Natural killer cell (primary cell): ENCODE data around the gene TMEM255B. TPM values are rescaled to one million over a fixed set of nuclear protein-coding genes. Genes with fewer than 3 reads are reported as not detected.
A peak's percentile ranks its signal among the peaks of the same experiment; 100 is the strongest.
"Not testable (repeated sequence)": the region's sequence is repeated elsewhere in the genome, so short reads cannot be mapped to it uniquely, and the experiment has no call there.

Source experiments
- ATAC-seq, 3 donors: fragments of 150-1000 bp in 2 of 3; fragments of 200-7000 bp in 1 of 3; cut with Tn5 transposase; 1 replicate in 1 of 3; 2 replicates in 2 of 3; pipeline ENCODE4 v1.10.0; 2021; ENCODE audit warnings: mild to moderate bottlenecking in 2 of 3, moderate library complexity in 2 of 3
- DNase-seq, 2 donors: peaks; one replicate each; pipeline versions ENCODE4 v3.0.0 to v3.0.0-alpha.2; 2013 to 2021; ENCODE audit warnings: mixed read lengths in 1 of 2
- H3K27ac ChIP-seq: one replicate; pipeline ENCODE4 v1.5.1; 2013; ENCODE audit warnings: mild to moderate bottlenecking, low read length
- H3K27me3 ChIP-seq: one replicate; pipeline ENCODE4 v1.6.1; 2013; ENCODE audit warnings: low read length; ENCODE audit not compliant: control insufficient read depth, insufficient read depth
- H3K36me3 ChIP-seq: one replicate; pipeline ENCODE4 v1.6.1; 2013; ENCODE audit warnings: low read length; ENCODE audit not compliant: control insufficient read depth, insufficient read depth
- H3K4me1 ChIP-seq: one replicate; pipeline ENCODE4 v1.6.1; 2013; ENCODE audit warnings: low read length; ENCODE audit not compliant: control insufficient read depth, insufficient read depth
- H3K4me3 ChIP-seq: one replicate; pipeline ENCODE4 v1.5.1; 2013; ENCODE audit warnings: low read length
- H3K9me3 ChIP-seq: one replicate; pipeline ENCODE4 v1.6.1; 2013; ENCODE audit warnings: low read length; ENCODE audit not compliant: control insufficient read depth, insufficient read depth
- H3K27ac Mint-ChIP-seq, 2 donors: one replicate each; pipeline ENCODE4 v1.8.0; 2022; ENCODE audit warnings: mild to moderate bottlenecking in 2 of 2, mixed read lengths in 2 of 2, moderate library complexity in 1 of 2
- H3K27me3 Mint-ChIP-seq, 2 donors: one replicate each; pipeline ENCODE4 v1.8.0; 2022; ENCODE audit warnings: low read depth in 2 of 2, mixed read lengths in 2 of 2
- H3K36me3 Mint-ChIP-seq: one replicate; pipeline ENCODE4 v1.8.0; 2022; ENCODE audit warnings: mixed read lengths
- H3K4me1 Mint-ChIP-seq, 2 donors: one replicate each; pipeline ENCODE4 v1.8.0; 2022; ENCODE audit warnings: mixed read lengths in 2 of 2
- H3K4me3 Mint-ChIP-seq: one replicate; pipeline ENCODE4 v1.8.0; 2022; ENCODE audit warnings: mild to moderate bottlenecking, moderate library complexity, mixed read lengths
- H3K9me3 Mint-ChIP-seq, 2 donors: one replicate each; pipeline ENCODE4 v1.8.0; 2022; ENCODE audit warnings: mixed read lengths in 2 of 2
- CTCF ChIP-seq: fragments of 200-600 bp; IDR thresholded peaks from one replicate; pipeline ENCODE4 v1.8.0; 2022; ENCODE audit warnings: antibody characterized with exemption
- WGBS: methylation state at CpG from one replicate; pipeline ENCODE4 v1.1.7; 2013; ENCODE audit warnings: missing lambda C conversion rate; ENCODE audit not compliant: insufficient coverage; 5-methylcytosine and 5-hydroxymethylcytosine counted together
- intact Hi-C: fragments of 100-400 bp; cut with micrococcal nuclease; formaldehyde crosslinking; loops from one replicate; pipeline ENCODE4 v1.14.2; 2022
- total RNA-seq, 4 donors: library from RNA; stranded (reverse); fragments of 120-200 nt in 1 of 4; gene quantifications; one replicate each; pipeline versions ENCODE4 v1.2.3 to v1.2.4, GENCODE V29; 2013 to 2022

TMEM255B gene
- total RNA-seq, 3 donors from 2014 or later (not counting 1 experiment from before 2014, with no cell fraction given) = 0.38 to 3.0 (median 1.0) TPM

- Histone ChIP-seq H3K27me3 (peaks cover 3% of the 10 kb centered on the region), H3K4me1 (peaks cover 18% of the 10 kb centered on the region), H3K36me3 (no peaks in the 10 kb centered on the region), H3K27ac (no peak overlapping the region), H3K4me3 (no peak overlapping the region), H3K9me3 (no peaks in the 10 kb centered on the region)
- WGBS = 91% methylated on average over 24 of the region's 24 CpGs
- Mint-ChIP-seq H3K27ac (no peak overlapping the region), H3K4me1 (peaks cover 19 to 22% of the 10 kb centered on the region in 2 donors), H3K36me3 (no peaks in the 10 kb centered on the region), H3K27me3 (peaks cover 23 to 32% of the 10 kb centered on the region in 2 donors), H3K9me3 (no peaks in the 10 kb centered on the region), H3K4me3 (no peak overlapping the region)
- intact Hi-C loops = no loop called here
- DNase-seq = no peak
- no peak for TF ChIP-seq CTCF
- no peak for ATAC-seq
Observed at GRCh38 chr13:113743366-113744195, 15.4 kb upstream of the TMEM255B start.

GRCh38 chr13:113744197-113745000 is 14.6 kb upstream of the TMEM255B start:
- no peak for TF ChIP-seq CTCF
- DNase-seq (no peak), ATAC-seq (no peak)
- H3K27me3 ChIP-seq = peaks cover 3% of the 10 kb centered on the region
- H3K27ac Mint-ChIP-seq = no peak overlapping the region
- H3K4me1 ChIP-seq = peaks cover 18% of the 10 kb centered on the region
- H3K36me3 ChIP-seq = no peaks in the 10 kb centered on the region
- no peak overlapping the region for H3K4me3 ChIP-seq
- H3K36me3 Mint-ChIP-seq = no peaks in the 10 kb centered on the region
- no peak overlapping the region for H3K4me3 Mint-ChIP-seq
- intact Hi-C loops = no loop called here
- 85% methylated on average over 21 of the region's 21 CpGs for WGBS
- H3K27me3 Mint-ChIP-seq = peaks cover 23 to 31% of the 10 kb centered on the region in 2 donors
- H3K9me3 Mint-ChIP-seq = no peaks in the 10 kb centered on the region
- H3K27ac ChIP-seq = no peak overlapping the region
- peaks cover 19 to 22% of the 10 kb centered on the region in 2 donors for H3K4me1 Mint-ChIP-seq
- H3K9me3 ChIP-seq = no peaks in the 10 kb centered on the region

- Mint-ChIP-seq H3K27me3 (peaks cover 23 to 25% of the 10 kb centered on the region in 2 donors), H3K4me1 (peaks cover 19 to 22% of the 10 kb centered on the region in 2 donors), H3K9me3 (no peaks in the 10 kb centered on the region), H3K4me3 (no peak overlapping the region), H3K36me3 (no peaks in the 10 kb centered on the region), H3K27ac (no peak overlapping the region)
- no peaks in the 10 kb centered on the region for H3K36me3 ChIP-seq
- H3K27ac ChIP-seq = no peak overlapping the region
- intact Hi-C loops = no loop called here
- DNase-seq (no peak), ATAC-seq (no peak)
- no peaks in the 10 kb centered on the region for H3K9me3 ChIP-seq
- TF ChIP-seq CTCF = no peak
- no peak overlapping the region for H3K4me3 ChIP-seq
- peaks cover 3% of the 10 kb centered on the region for H3K27me3 ChIP-seq
- 84% methylated on average over 7 of the region's 9 CpGs for WGBS
- H3K4me1 ChIP-seq = peaks cover 18% of the 10 kb centered on the region
Observed at GRCh38 chr13:113745059-113745458, 14.0 kb upstream of the TMEM255B start.

GRCh38 chr13:113745500-113746142 is 13.4 kb upstream of the TMEM255B start:
- peaks cover 18% of the 10 kb centered on the region for H3K4me1 ChIP-seq
- intact Hi-C loops, H3K27ac ChIP-seq, DNase-seq, H3K4me3 ChIP-seq, ATAC-seq, H3K9me3 Mint-ChIP-seq, H3K27ac Mint-ChIP-seq, H3K36me3 Mint-ChIP-seq, H3K36me3 ChIP-seq, H3K27me3 ChIP-seq, H3K9me3 ChIP-seq: not testable (repeated sequence)
- H3K4me3 Mint-ChIP-seq = peak overlapping the region; percentile 35
- peaks cover 18 to 20% of the 10 kb centered on the region in 2 donors for H3K4me1 Mint-ChIP-seq
- peaks cover 19 to 20% of the 10 kb centered on the region in 2 donors for H3K27me3 Mint-ChIP-seq
- WGBS = 93% methylated on average over 24 of the region's 24 CpGs
